Measurements from ENCODE around the gene MZB1.

Gene MZB1
- total RNA-seq = 0 to 0.13 (median 0) reads per million in 18 experiments

GRCh38 chr5:139389701-139390638, at the start of gene MZB1:
Gene MZB1 (minus strand): TSS chr5:139389913. CDS start chr5:139389856, 57 bp downstream.
- DNase-seq = no peak

GRCh38 chr5:139439013-139439903, 49.5 kb upstream of the MZB1 start, which contains the start of gene DNAJC18:
Gene DNAJC18 (minus strand): TSS chr5:139439525. CDS start chr5:139439445, 80 bp downstream.
- DNase-seq = peak; percentile 92 to 93

GRCh38 chr5:139438707-139439012, 48.9 kb upstream of the MZB1 start:
- no peak for DNase-seq

- DNase-seq = no peak
These were observed 46.0 kb upstream of the MZB1 start for GRCh38 chr5:139435676-139436075.

GRCh38 chr5:139431706-139432105, 42.0 kb upstream of the MZB1 start:
- DNase-seq = no peak

GRCh38 chr5:139430015-139430414, 40.3 kb upstream of the MZB1 start:
- no peak for DNase-seq

GRCh38 chr5:139426203-139426885, 36.6 kb upstream of the MZB1 start:
- DNase-seq = no peak

GRCh38 chr5:139425497-139425896, 35.8 kb upstream of the MZB1 start:
- no peak for DNase-seq

- DNase-seq = peak; percentile 75 to 88
These were observed 32.7 kb upstream of the MZB1 start for GRCh38 chr5:139422307-139422893.

GRCh38 chr5:139419226-139420192, 29.8 kb upstream of the MZB1 start:
- no peak for DNase-seq

GRCh38 chr5:139418793-139419192, 29.1 kb upstream of the MZB1 start:
- no peak for DNase-seq

GRCh38 chr5:139417214-139417613, 27.5 kb upstream of the MZB1 start:
- DNase-seq = no peak

GRCh38 chr5:139416651-139417050, 26.9 kb upstream of the MZB1 start:
- DNase-seq = no peak

GRCh38 chr5:139415869-139416268, 26.2 kb upstream of the MZB1 start:
- DNase-seq = no peak

GRCh38 chr5:139415221-139415861, 25.6 kb upstream of the MZB1 start:
- DNase-seq = no peak

- no peak for DNase-seq
These were observed 24.9 kb upstream of the MZB1 start for GRCh38 chr5:139414581-139415130.

GRCh38 chr5:139413963-139414362, 24.2 kb upstream of the MZB1 start:
- DNase-seq = no peak

- no peak for DNase-seq
These were observed 23.4 kb upstream of the MZB1 start for GRCh38 chr5:139413153-139413552.

- no peak for DNase-seq
These were observed 21.5 kb upstream of the MZB1 start for GRCh38 chr5:139410993-139411828.

All from inflammatory macrophage (primary cell).